ENCODE results near the gene KLHL13. TPM values are rescaled to one million over a fixed set of nuclear protein-coding genes. Genes with fewer than 3 reads are reported as not detected.

KLHL13 gene
- polyA plus RNA-seq, 1 donor from 2014 or later = 15.7 TPM

GRCh38 chrX:117851025-117851424 is 265.6 kb downstream of the KLHL13 start:
- Histone ChIP-seq H3K4me2 (ENCODE audit: low read length) (no peak overlapping the region), H3F3A (ENCODE audit: insufficient read depth, low read length, poor library complexity, severe bottlenecking) (no peaks in the 10 kb centered on the region), H3K36me3 (ENCODE audit: insufficient read depth, low read length) (no peaks in the 10 kb centered on the region), H3K27ac (ENCODE audit: low read length) (no peak overlapping the region), H3K9me3 (ENCODE audit: low read length) (no peaks in the 10 kb centered on the region), H3K27me3 (ENCODE audit: insufficient read depth, low read depth, low read length) (no peaks in the 10 kb centered on the region), H3K4me3 (ENCODE audit: low read length) (no peak overlapping the region), H4K20me1 (ENCODE audit: insufficient read depth) (no peaks in the 10 kb centered on the region), H2AFZ (ENCODE audit: low read depth, low read length) (no peak overlapping the region), H3K79me2 (replicated peaks; ENCODE audit: insufficient read depth, low read length) (no peaks in the 10 kb centered on the region), H3K9ac (ENCODE audit: low read length) (no peak overlapping the region), H3K9me2 (ENCODE audit: insufficient read depth, low read length) (no peaks in the 10 kb centered on the region)
- TF ChIP-seq MXI1 (conservative IDR thresholded peaks at IDR 0.05; ENCODE audit: poor library complexity, severe bottlenecking) (no peak), TAF1 (IDR thresholded peaks at IDR 0.05; ENCODE audit: low read depth) (no peak), CTCF (IDR thresholded peaks at IDR 0.05; ENCODE audit: poor library complexity, severe bottlenecking) (no peak), SMC3 (conservative IDR thresholded peaks at IDR 0.05; ENCODE audit: poor library complexity) (no peak), POLR2AphosphoS5 (IDR thresholded peaks at IDR 0.05) (no peak), REST (IDR thresholded peaks at IDR 0.05; ENCODE audit: borderline replicate concordance) (no peak), EP300 (conservative IDR thresholded peaks at IDR 0.05; ENCODE audit: poor library complexity, severe bottlenecking) (no peak), RAD21 (conservative IDR thresholded peaks at IDR 0.05) (no peak), EZH2 (IDR thresholded peaks at IDR 0.05; ENCODE audit: borderline replicate concordance, insufficient read depth, low read length, poor library complexity, severe bottlenecking) (no peak)

Small RNAs within 50 kb of the gene (small RNA-seq; reads per million reads assigned to genes)
- gene RF00019 (0 to 1.2 (median 0) reads per million in 3 experiments), gene TUBB4BP3 (0 reads per million in 3 experiments)

Other genes starting within 250 kb of the KLHL13 start
- 18.7 and 19.3 TPM in 2 replicates for gene WDR44, start 229.3 kb upstream of the KLHL13 start, polyA plus RNA-seq